GM12878 (cell line): ENCODE results near the gene GPRASP3.

Experiments used
- NFYB ChIP-seq: IDR thresholded peaks from 2 replicates; pipeline ENCODE4 v1.6.1; 2011; ENCODE audit warnings: low read depth, mild to moderate bottlenecking, low read length, improper control_type of control experiment, moderate library complexity; ENCODE audit not compliant: insufficient read depth
- ZNF24 ChIP-seq: fragments of 450-650 bp; IDR thresholded peaks from 2 replicates; pipeline ENCODE4 v1.6.1; 2017; ENCODE audit warnings: antibody characterized with exemption, mild to moderate bottlenecking
- ZNF274 ChIP-seq: IDR thresholded peaks from one replicate; pipeline ENCODE4 v1.8.0; 2011; ENCODE audit not compliant: insufficient read length, insufficient read depth

GRCh38 chrX:102712981-102713625 is 7.4 kb upstream of the GPRASP3 start:
- TF ChIP-seq ZNF274, result no peak
- no peak for TF ChIP-seq NFYB
- no peak for TF ChIP-seq ZNF24
